Suprapubic skin (tissue), 4 donors: Measurements from ENCODE around the gene EMP2. TPM values are rescaled to one million over a fixed set of nuclear protein-coding genes. Genes with fewer than 3 reads are reported as not detected.

Source experiments
- DNase-seq, 2 donors: peaks; one replicate each; pipeline ENCODE4 v3.0.0-alpha.2; 2019; ENCODE audit warnings: low spot score in 2 of 2
- H3K27ac ChIP-seq: fragments of 200-600 bp; sonication (generic); one replicate; pipeline ENCODE4 v1.5.1; 2019
- H3K27me3 ChIP-seq: fragments of 200-600 bp; sonication (generic); one replicate; pipeline ENCODE4 v1.5.1; 2019
- H3K36me3 ChIP-seq: fragments of 200-600 bp; sonication (generic); one replicate; pipeline ENCODE4 v1.5.1; 2019
- H3K4me1 ChIP-seq: fragments of 200-600 bp; sonication (generic); one replicate; pipeline ENCODE4 v1.5.1; 2019
- H3K4me3 ChIP-seq: fragments of 200-600 bp; sonication (generic); one replicate; pipeline ENCODE4 v1.5.1; 2019; ENCODE audit warnings: mild to moderate bottlenecking
- H3K9me3 ChIP-seq: fragments of 200-600 bp; sonication (generic); one replicate; pipeline ENCODE4 v1.5.1; 2019
- EP300 ChIP-seq: sonication (generic); formaldehyde crosslinking; IDR thresholded peaks from one replicate; pipeline ENCODE4 v1.6.1; 2017; ENCODE audit warnings: antibody characterized with exemption
- POLR2A ChIP-seq, 2 donors: fragments of 450-650 bp; IDR thresholded peaks; one replicate each; pipeline ENCODE4 v1.6.1; 2017; ENCODE audit warnings: antibody characterized with exemption in 2 of 2, mild to moderate bottlenecking in 2 of 2, moderate library complexity in 2 of 2
- POLR2AphosphoS5 ChIP-seq, 3 donors: sonication (generic); formaldehyde crosslinking; IDR thresholded peaks; one replicate each; pipeline ENCODE4 v1.6.1; 2017; ENCODE audit warnings: antibody characterized with exemption in 3 of 3
- WGBS: methylation state at CpG from one replicate; pipeline ENCODE4 v1.1.5; 2018; 5-methylcytosine and 5-hydroxymethylcytosine counted together
- total RNA-seq, 4 donors: library from RNA; depleted of rRNA; stranded (reverse); fragments of >200 nt; gene quantifications; one replicate each; pipeline ENCODE4 v1.1.0, GENCODE V29; 2016
- TF ChIP-seq, protein P1 (sequence below), 2 donors: fragments of 200-600 bp in 1 of 2; fragments of 450-650 bp in 1 of 2; sonication (generic) in 1 of 2; IDR thresholded peaks; one replicate each; pipeline ENCODE4 v1.5.1; 2016 to 2019; ENCODE audit warnings: antibody characterized with exemption in 2 of 2, mild to moderate bottlenecking in 1 of 2, moderate library complexity in 1 of 2

Gene EMP2
- total RNA-seq, 4 donors from 2014 or later = 91.6 to 187 (median 139) TPM

GRCh38 chr16:10599626-10600025 is 19.2 kb upstream of the EMP2 start:
- no peaks in the 10 kb centered on the region for H3K27me3 ChIP-seq
- no peak for TF ChIP-seq EP300
- no peak overlapping the region for H3K27ac ChIP-seq
- no peaks in the 10 kb centered on the region for H3K36me3 ChIP-seq
- no peak for DNase-seq
- no peaks in the 10 kb centered on the region for H3K9me3 ChIP-seq
- WGBS = 49% methylated on average over 7 of the region's 7 CpGs
- H3K4me3 ChIP-seq = no peak overlapping the region
- H3K4me1 ChIP-seq = peaks cover 51% of the 10 kb centered on the region

GRCh38 chr16:10598157-10598556 is 17.8 kb upstream of the EMP2 start:
- 29% methylated on average over 6 of the region's 11 CpGs for WGBS
- Histone ChIP-seq H3K27me3 (no peaks in the 10 kb centered on the region), H3K4me1 (peaks cover 64% of the 10 kb centered on the region), H3K36me3 (no peaks in the 10 kb centered on the region), H3K27ac (no peak overlapping the region), H3K9me3 (no peaks in the 10 kb centered on the region), H3K4me3 (no peak overlapping the region)
- TF ChIP-seq POLR2AphosphoS5 (IDR thresholded peaks at IDR 0.05) (no peak), EP300 (no peak), POLR2A (IDR thresholded peaks at IDR 0.05) (no peak)
- TF ChIP-seq, protein P1, sequence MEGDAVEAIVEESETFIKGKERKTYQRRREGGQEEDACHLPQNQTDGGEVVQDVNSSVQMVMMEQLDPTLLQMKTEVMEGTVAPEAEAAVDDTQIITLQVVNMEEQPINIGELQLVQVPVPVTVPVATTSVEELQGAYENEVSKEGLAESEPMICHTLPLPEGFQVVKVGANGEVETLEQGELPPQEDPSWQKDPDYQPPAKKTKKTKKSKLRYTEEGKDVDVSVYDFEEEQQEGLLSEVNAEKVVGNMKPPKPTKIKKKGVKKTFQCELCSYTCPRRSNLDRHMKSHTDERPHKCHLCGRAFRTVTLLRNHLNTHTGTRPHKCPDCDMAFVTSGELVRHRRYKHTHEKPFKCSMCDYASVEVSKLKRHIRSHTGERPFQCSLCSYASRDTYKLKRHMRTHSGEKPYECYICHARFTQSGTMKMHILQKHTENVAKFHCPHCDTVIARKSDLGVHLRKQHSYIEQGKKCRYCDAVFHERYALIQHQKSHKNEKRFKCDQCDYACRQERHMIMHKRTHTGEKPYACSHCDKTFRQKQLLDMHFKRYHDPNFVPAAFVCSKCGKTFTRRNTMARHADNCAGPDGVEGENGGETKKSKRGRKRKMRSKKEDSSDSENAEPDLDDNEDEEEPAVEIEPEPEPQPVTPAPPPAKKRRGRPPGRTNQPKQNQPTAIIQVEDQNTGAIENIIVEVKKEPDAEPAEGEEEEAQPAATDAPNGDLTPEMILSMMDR (IDR thresholded peaks at IDR 0.05) = no peak
- no peak for DNase-seq

GRCh38 chr16:10597187-10597601 is 16.8 kb upstream of the EMP2 start:
- Histone ChIP-seq H3K27ac (no peak overlapping the region), H3K4me3 (no peak overlapping the region), H3K36me3 (no peaks in the 10 kb centered on the region), H3K9me3 (no peaks in the 10 kb centered on the region), H3K27me3 (no peaks in the 10 kb centered on the region), H3K4me1 (peaks cover 63% of the 10 kb centered on the region)
- WGBS = 70% methylated on average over 3 of the region's 3 CpGs
- TF ChIP-seq POLR2AphosphoS5 (IDR thresholded peaks at IDR 0.05) = no peak
- no peak for TF ChIP-seq EP300
- TF ChIP-seq, protein P1 (IDR thresholded peaks at IDR 0.05) = no peak
- no peak for TF ChIP-seq POLR2A (IDR thresholded peaks at IDR 0.05)
- DNase-seq = no peak

- TF ChIP-seq POLR2AphosphoS5 (IDR thresholded peaks at IDR 0.05) (peak in 2 of 3 donors; percentile 80 to 100), POLR2A (IDR thresholded peaks at IDR 0.05) (no peak), EP300 (no peak)
- TF ChIP-seq, protein P1 (IDR thresholded peaks at IDR 0.05) = no peak
- peaks cover 36% of the 10 kb centered on the region for H3K4me1 ChIP-seq
- DNase-seq = peak; percentile 84 to 85
- H3K27me3 ChIP-seq = no peaks in the 10 kb centered on the region
- no peak overlapping the region for H3K4me3 ChIP-seq
- H3K9me3 ChIP-seq = no peaks in the 10 kb centered on the region
- H3K27ac ChIP-seq = peak overlapping the region; percentile 39
- WGBS = 50% methylated on average over 8 of the region's 9 CpGs
- H3K36me3 ChIP-seq = no peaks in the 10 kb centered on the region
These were observed 14.0 kb upstream of the EMP2 start for GRCh38 chr16:10594312-10594950.

- TF ChIP-seq, protein P1 (IDR thresholded peaks at IDR 0.05) = no peak
- TF ChIP-seq POLR2A (IDR thresholded peaks at IDR 0.05) = no peak
- TF ChIP-seq EP300 = no peak
- no peak for TF ChIP-seq POLR2AphosphoS5 (IDR thresholded peaks at IDR 0.05)
- no peak for DNase-seq
- H3K9me3 ChIP-seq = no peaks in the 10 kb centered on the region
- H3K4me1 ChIP-seq = peaks cover 25% of the 10 kb centered on the region
- H3K27ac ChIP-seq = no peak overlapping the region
- no peaks in the 10 kb centered on the region for H3K27me3 ChIP-seq
- H3K4me3 ChIP-seq = no peak overlapping the region
- WGBS = 86% methylated on average over 1 of the region's 1 CpG
- no peaks in the 10 kb centered on the region for H3K36me3 ChIP-seq
These were observed 12.2 kb upstream of the EMP2 start for GRCh38 chr16:10592611-10593010.

DNA sequence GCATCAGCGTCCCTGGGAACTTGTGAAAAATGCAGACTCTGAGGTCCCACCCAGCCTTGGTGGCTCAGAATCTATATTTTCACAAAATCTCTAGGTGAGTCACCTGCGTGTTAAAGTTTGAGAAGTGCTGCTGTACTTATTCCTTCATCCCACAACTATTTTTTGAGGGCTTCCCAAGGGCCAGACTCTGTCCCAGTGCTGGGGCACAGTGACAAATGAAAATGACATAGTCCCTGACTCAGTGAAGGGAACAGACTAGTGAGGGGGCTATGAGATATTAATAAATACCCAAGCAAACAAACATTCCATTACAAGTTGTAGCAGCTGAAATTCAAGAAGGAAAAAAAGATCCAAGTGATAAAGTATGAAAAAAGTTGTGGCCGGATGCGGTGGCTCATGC is 9.9 kb upstream of the EMP2 start:
- DNase-seq = no peak
- no peak for TF ChIP-seq POLR2A (IDR thresholded peaks at IDR 0.05)
- no peak for TF ChIP-seq EP300
- TF ChIP-seq, protein P1 (IDR thresholded peaks at IDR 0.05) = no peak
- no peak for TF ChIP-seq POLR2AphosphoS5 (IDR thresholded peaks at IDR 0.05)
- WGBS = 88% methylated on average over 4 of the region's 4 CpGs
- Histone ChIP-seq H3K9me3 (no peaks in the 10 kb centered on the region), H3K4me1 (peaks cover 20% of the 10 kb centered on the region), H3K4me3 (no peak overlapping the region), H3K27me3 (no peaks in the 10 kb centered on the region), H3K36me3 (no peaks in the 10 kb centered on the region), H3K27ac (no peak overlapping the region)
